H1 (cell line): ENCODE data around the gene MBNL2. TPM values are rescaled to one million over a fixed set of nuclear protein-coding genes. Genes with fewer than 3 reads are reported as not detected.

Experiments
- CTCF ChIA-PET: fragments of 300-600 bp; sonication (Branson Sonifier 250); formaldehyde crosslinking; loops from one replicate; lab custom pipeline; 2021; ENCODE audit not compliant: partially characterized antibody; lab: Charles Lee
- POLR2A ChIA-PET: fragments of 300-600 bp; sonication (Branson Sonifier 250); formaldehyde crosslinking; loops from one replicate; lab custom pipeline; 2021; ENCODE audit warnings: inconsistent platforms; ENCODE audit not compliant: partially characterized antibody; lab: Charles Lee
- DNase-seq, 2 experiments: peaks; one replicate each; pipeline versions ENCODE4 v3.0.0 to v3.0.0-alpha.2; 2010 to 2022; ENCODE audit warnings: low spot score in 2 of 2, low read depth in 1 of 2, mixed read lengths in 1 of 2
- FAIRE-seq: peaks from 2 replicates; lab custom pipeline; 2011; peaks lifted over from hg19 to GRCh38; lab: Jason Lieb, UNC
- H2AFZ ChIP-seq: 2 replicates; pipeline ENCODE4 v1.8.1; 2012; ENCODE audit warnings: low read length, inconsistent platforms
- H2AK5ac ChIP-seq: 2 replicates; pipeline ENCODE4 v1.6.1; 2013; ENCODE audit warnings: low read depth, low read length
- H2BK120ac ChIP-seq: replicated peaks from 2 replicates; pipeline ENCODE3; 2013; ENCODE audit warnings: low read depth, low read length, inconsistent platforms
- H2BK12ac ChIP-seq: 2 replicates; pipeline ENCODE4 v1.6.1; 2013; ENCODE audit warnings: low read depth, low read length
- H2BK15ac ChIP-seq: 2 replicates; pipeline ENCODE4 v1.6.1; 2013; ENCODE audit warnings: low read length
- H2BK20ac ChIP-seq: 2 replicates; pipeline ENCODE4 v1.6.1; 2013; ENCODE audit warnings: low read length
- H2BK5ac ChIP-seq: 2 replicates; pipeline ENCODE4 v1.6.1; 2013; ENCODE audit warnings: low read depth, low read length
- H3K14ac ChIP-seq: 2 replicates; pipeline ENCODE4 v1.6.1; 2013; ENCODE audit warnings: inconsistent platforms; ENCODE audit not compliant: insufficient read length
- H3K18ac ChIP-seq: 2 replicates; pipeline ENCODE4 v1.6.1; 2013; ENCODE audit warnings: low read length; ENCODE audit errors: extremely low read depth
- H3K23ac ChIP-seq: 2 replicates; pipeline ENCODE4 v1.6.1; 2013; ENCODE audit warnings: inconsistent platforms; ENCODE audit not compliant: insufficient read length
- H3K23me2 ChIP-seq: 2 replicates; pipeline ENCODE4 v1.6.1; 2013; ENCODE audit warnings: low read depth, low read length
- H3K27ac ChIP-seq: 2 replicates; pipeline ENCODE4 v1.6.1; 2011; ENCODE audit warnings: low read depth, low read length, inconsistent platforms
- H3K27me3 ChIP-seq, 4 experiments: replicated peaks in 1 of 4; 1 replicate in 1 of 4; 2 replicates in 3 of 4; pipeline versions ENCODE4 v1.6.1 to v1.8.1; 2011 to 2013; ENCODE audit warnings: low read length in 3 of 4, mild to moderate bottlenecking in 3 of 4, inconsistent platforms in 2 of 4, mixed read lengths in 2 of 4, moderate library complexity in 1 of 4; ENCODE audit not compliant: control insufficient read depth in 3 of 4, insufficient read depth in 3 of 4; ENCODE audit errors: extremely low read depth in 1 of 4
- H3K36me3 ChIP-seq, 4 experiments: 2 replicates each; pipeline versions ENCODE4 v1.6.1 to v1.8.1; 2011 to 2013; ENCODE audit warnings: mild to moderate bottlenecking in 4 of 4, low read length in 3 of 4, moderate library complexity in 2 of 4, control low read depth in 1 of 4, inconsistent platforms in 1 of 4; ENCODE audit not compliant: insufficient read depth in 4 of 4, control insufficient read depth in 2 of 4
- H3K4ac ChIP-seq: replicated peaks from 2 replicates; pipeline ENCODE3; 2013; ENCODE audit warnings: low read length, low read depth, mixed read lengths, inconsistent platforms; ENCODE audit not compliant: insufficient read length
- H3K4me1 ChIP-seq, 4 experiments: replicated peaks in 1 of 4; 1 replicate in 1 of 4; 2 replicates in 3 of 4; pipeline versions ENCODE4 v1.6.1 to v1.8.1; 2011 to 2013; ENCODE audit warnings: low read length in 3 of 4, inconsistent platforms in 2 of 4, mixed read lengths in 1 of 4; ENCODE audit not compliant: insufficient read depth in 4 of 4, control insufficient read depth in 3 of 4
- H3K4me2 ChIP-seq, 2 experiments: 2 replicates each; pipeline versions ENCODE4 v1.6.1 to v1.8.1; 2011 to 2013; ENCODE audit warnings: low read depth in 2 of 2, low read length in 2 of 2, control low read depth in 1 of 2, inconsistent platforms in 1 of 2, mild to moderate bottlenecking in 1 of 2; ENCODE audit not compliant: insufficient read depth in 1 of 2
- H3K4me3 ChIP-seq, 4 experiments: fragments of 200-600, 300-600 bp in 1 of 4; sonication (generic), shearing (Covaris generic), sonication (Bioruptor Twin) in 1 of 4; 2 replicates each; pipeline versions ENCODE4 v1.5.1 to v1.8.1; 2011 to 2016; ENCODE audit warnings: low read length in 4 of 4, low read depth in 3 of 4, control low read depth in 2 of 4, inconsistent platforms in 2 of 4, mild to moderate bottlenecking in 2 of 4, mixed read lengths in 1 of 4, moderate library complexity in 1 of 4; ENCODE audit not compliant: insufficient read depth in 2 of 4; ENCODE audit errors: extremely low read depth in 1 of 4
- H3K56ac ChIP-seq: replicated peaks from 2 replicates; pipeline ENCODE3; 2013; ENCODE audit warnings: low read depth, mild to moderate bottlenecking, mixed read lengths, low read length, inconsistent platforms; ENCODE audit not compliant: insufficient read length
- H3K79me1 ChIP-seq: 2 replicates; pipeline ENCODE4 v1.6.1; 2013; ENCODE audit warnings: low read depth, low read length, control low read depth
- H3K79me2 ChIP-seq, 2 experiments: 2 replicates each; pipeline versions ENCODE4 v1.6.1 to v1.8.1; 2012 to 2013; ENCODE audit warnings: low read length in 2 of 2, mild to moderate bottlenecking in 2 of 2, inconsistent platforms in 1 of 2; ENCODE audit not compliant: insufficient read depth in 2 of 2, control insufficient read depth in 1 of 2
- H3K9ac ChIP-seq, 4 experiments: replicated peaks in 1 of 4; 1 replicate in 1 of 4; 2 replicates in 3 of 4; pipeline versions ENCODE4 v1.6.1 to v1.8.1; 2011 to 2013; ENCODE audit warnings: low read depth in 3 of 4, low read length in 3 of 4, control low read depth in 2 of 4, mild to moderate bottlenecking in 2 of 4, moderate library complexity in 2 of 4, inconsistent platforms in 1 of 4; ENCODE audit errors: extremely low read depth in 1 of 4
- H3K9me3 ChIP-seq, 2 experiments: 2 replicates each; pipeline versions ENCODE4 v1.6.1 to v1.8.1; 2012 to 2013; ENCODE audit warnings: mild to moderate bottlenecking in 2 of 2, moderate library complexity in 2 of 2, control low read depth in 1 of 2, inconsistent platforms in 1 of 2, low read depth in 1 of 2, low read length in 1 of 2, mixed read lengths in 1 of 2; ENCODE audit not compliant: insufficient read depth in 2 of 2
- H4K20me1 ChIP-seq, 2 experiments: replicated peaks in 1 of 2; 2 replicates each; pipeline versions ENCODE3 to v1.8.1; 2011 to 2013; ENCODE audit warnings: inconsistent platforms in 2 of 2, low read length in 2 of 2, mild to moderate bottlenecking in 1 of 2; ENCODE audit not compliant: insufficient read depth in 2 of 2, control insufficient read depth in 1 of 2
- H4K5ac ChIP-seq: 2 replicates; pipeline ENCODE4 v1.6.1; 2013; ENCODE audit warnings: low read length, low read depth, mixed read lengths, inconsistent platforms; ENCODE audit not compliant: insufficient read length
- H4K8ac ChIP-seq: 2 replicates; pipeline ENCODE4 v1.8.0; 2013; ENCODE audit warnings: mild to moderate bottlenecking, moderate library complexity, low read length, inconsistent platforms; ENCODE audit not compliant: insufficient read depth; ENCODE audit errors: extremely low read depth
- H4K91ac ChIP-seq: replicated peaks from 2 replicates; pipeline ENCODE3; 2013; ENCODE audit warnings: low read length, mixed read lengths, inconsistent platforms; ENCODE audit not compliant: insufficient read length
- RFX5 ChIP-seq: IDR thresholded peaks from 2 replicates; pipeline ENCODE4 v1.6.1; 2011; ENCODE audit warnings: low read depth, low read length, improper control_type of control experiment, borderline replicate concordance
- TBP ChIP-seq: IDR thresholded peaks from 2 replicates; pipeline ENCODE4 v1.6.1; 2011; ENCODE audit warnings: low read depth, low read length, improper control_type of control experiment
- WGBS, 2 experiments: shearing (Covaris generic) in 1 of 2; methylation state at CpG; one replicate each; pipeline versions ENCODE4 v1.1.6 to v1.1.7; 2013 to 2015; ENCODE audit warnings: low lambda C conversion rate in 2 of 2, mixed read lengths in 2 of 2, inconsistent platforms in 1 of 2, low coverage in 1 of 2, missing lambda C conversion rate in 1 of 2; ENCODE audit not compliant: insufficient replicate concordance in 2 of 2, insufficient coverage in 1 of 2, insufficient read length in 1 of 2; ENCODE audit errors: extremely low coverage in 1 of 2, missing lambda C conversion rate in 1 of 2; 5-methylcytosine and 5-hydroxymethylcytosine counted together
- polyA plus RNA-seq, 7 experiments: library from polyadenylated mRNA; depleted of rRNA in 3 of 7; stranded (reverse) in 5 of 7; unstranded in 2 of 7; fragments of >200 nt in 5 of 7; fragments of 200-250 nt in 2 of 7; gene quantifications; 1 replicate in 5 of 7; 2 replicates in 1 of 7; 4 replicates in 1 of 7; pipeline versions ENCODE4 v1.2.1 to v1.2.3, GENCODE V29; 2011 to 2013; ENCODE audit warnings: missing spikeins in 2 of 7, mixed read lengths in 2 of 7
- total RNA-seq: library from RNA; stranded (reverse); fragmentation: NEBNext Ultra II Directional; extraction: Animal tissue kit (Norgen Biotek cat#: 25700); gene quantifications from 2 replicates; pipeline ENCODE4 v1.2.1, GENCODE V29; 2021

Gene MBNL2
- total and polyA plus RNA-seq, 2 of the 8 experiments (the other 6 are each of a cell fraction or from before 2014, with no cell fraction given): 1.0 to 2.6 TPM

- Histone ChIP-seq H3K4ac (no peak overlapping the region), H2BK12ac (no peak overlapping the region), H3K14ac (no peak overlapping the region), H4K91ac (no peak overlapping the region), H4K8ac (no peak overlapping the region), H3K9me3 (no peaks in the 10 kb centered on the region), H3K27me3 (no peaks in the 10 kb centered on the region), H3K79me1 (no peaks in the 10 kb centered on the region; the same call in 1 of the 2 replicates), H3K4me1 (peaks cover 0 to 3% (median 1%) of the 10 kb centered on the region in 4 experiments; a peak in 2 of 7 replicates), H3K9ac (no peak overlapping the region), H3K36me3 (no peaks in the 10 kb centered on the region), H4K20me1 (no peaks in the 10 kb centered on the region), H4K5ac (no peak overlapping the region), H3K18ac (no peak overlapping the region), H3K79me2 (no peaks in the 10 kb centered on the region), H2AK5ac (no peak overlapping the region), H3K4me2 (no peak overlapping the region), H3K27ac (no peak overlapping the region), H2BK120ac (no peak overlapping the region), H2BK15ac (no peak overlapping the region), H3K4me3 (no peak overlapping the region), H3K23ac (no peak overlapping the region), H3K23me2 (no peaks in the 10 kb centered on the region), H2AFZ (no peak overlapping the region), H2BK20ac (no peak overlapping the region), H2BK5ac (no peak overlapping the region), H3K56ac (no peak overlapping the region)
- WGBS, 2 experiments: 88% methylated on average over 2 of the region's 2 CpGs; no CpG with 5 or more reads in 1 of the 2 experiments
- FAIRE-seq (no peak), DNase-seq (no peak)
- ChIA-PET POLR2A (interaction anchor here (1.4 kb wide), 1 partner anchor 51 kb away, joined by 4 read pairs; no protein-coding TSS in a partner anchor), CTCF (interaction anchor here (0.7 to 1.5 kb wide), 3 partner anchors 9 to 206 kb away, joined by 3 to 4 read pairs (median 3); no protein-coding TSS in a partner anchor)
- TF ChIP-seq RFX5 (no peak), TBP (no peak)
Observed at GRCh38 chr13:97318532-97318931, 96.4 kb downstream of the MBNL2 start.
